GM12873 (cell line): ENCODE results near the gene TRIM8.

Experiments used
- CTCF ChIP-seq: IDR thresholded peaks from 2 replicates; pipeline ENCODE4 v1.5.1; 2012; ENCODE audit warnings: low read depth, mild to moderate bottlenecking, moderate library complexity, low read length, control low read depth; ENCODE audit not compliant: insufficient read depth; ENCODE audit errors: missing control alignments

The TRIM8 gene

GRCh38 chr10:102644066-102644645 is at the start of gene TRIM8:
TSS of gene TRIM8 (plus strand) at chr10:102644479. CDS start at chr10:102644618, 139 bp downstream.
- TF ChIP-seq CTCF, result no peak

GRCh38 chr10:102595293-102595692 is 49.0 kb upstream of the TRIM8 start:
- no peak for TF ChIP-seq CTCF

- TF ChIP-seq CTCF, result no peak
Observed at GRCh38 chr10:102595897-102596296, 48.4 kb upstream of the TRIM8 start.

GRCh38 chr10:102596506-102596971 is 47.7 kb upstream of the TRIM8 start:
- TF ChIP-seq CTCF, result peak; percentile 94

- no peak for TF ChIP-seq CTCF
Observed at GRCh38 chr10:102597131-102597991, 46.9 kb upstream of the TRIM8 start.

GRCh38 chr10:102598243-102598642 is 46.0 kb upstream of the TRIM8 start:
- no peak for TF ChIP-seq CTCF

GRCh38 chr10:102599565-102600327 is 44.5 kb upstream of the TRIM8 start:
- no peak for TF ChIP-seq CTCF
